Occipital lobe (tissue), 2 donors: ENCODE measurements around the gene SPHKAP. TPM values are rescaled to one million over a fixed set of nuclear protein-coding genes. Genes with fewer than 3 reads are reported as not detected.
"Not testable (repeated sequence)": the region's sequence is repeated elsewhere in the genome, so short reads cannot be mapped to it uniquely, and the experiment has no call there.

Experiments
- DNase-seq: peaks from one replicate; lab custom pipeline; 2025; lab: John Stamatoyannopoulos, UW
- total RNA-seq: library from RNA; depleted of rRNA; stranded (reverse); fragments of >200 nt; gene quantifications from one replicate; pipeline ENCODE4 v1.2.3, GENCODE V29; 2014

The SPHKAP gene, protein sequence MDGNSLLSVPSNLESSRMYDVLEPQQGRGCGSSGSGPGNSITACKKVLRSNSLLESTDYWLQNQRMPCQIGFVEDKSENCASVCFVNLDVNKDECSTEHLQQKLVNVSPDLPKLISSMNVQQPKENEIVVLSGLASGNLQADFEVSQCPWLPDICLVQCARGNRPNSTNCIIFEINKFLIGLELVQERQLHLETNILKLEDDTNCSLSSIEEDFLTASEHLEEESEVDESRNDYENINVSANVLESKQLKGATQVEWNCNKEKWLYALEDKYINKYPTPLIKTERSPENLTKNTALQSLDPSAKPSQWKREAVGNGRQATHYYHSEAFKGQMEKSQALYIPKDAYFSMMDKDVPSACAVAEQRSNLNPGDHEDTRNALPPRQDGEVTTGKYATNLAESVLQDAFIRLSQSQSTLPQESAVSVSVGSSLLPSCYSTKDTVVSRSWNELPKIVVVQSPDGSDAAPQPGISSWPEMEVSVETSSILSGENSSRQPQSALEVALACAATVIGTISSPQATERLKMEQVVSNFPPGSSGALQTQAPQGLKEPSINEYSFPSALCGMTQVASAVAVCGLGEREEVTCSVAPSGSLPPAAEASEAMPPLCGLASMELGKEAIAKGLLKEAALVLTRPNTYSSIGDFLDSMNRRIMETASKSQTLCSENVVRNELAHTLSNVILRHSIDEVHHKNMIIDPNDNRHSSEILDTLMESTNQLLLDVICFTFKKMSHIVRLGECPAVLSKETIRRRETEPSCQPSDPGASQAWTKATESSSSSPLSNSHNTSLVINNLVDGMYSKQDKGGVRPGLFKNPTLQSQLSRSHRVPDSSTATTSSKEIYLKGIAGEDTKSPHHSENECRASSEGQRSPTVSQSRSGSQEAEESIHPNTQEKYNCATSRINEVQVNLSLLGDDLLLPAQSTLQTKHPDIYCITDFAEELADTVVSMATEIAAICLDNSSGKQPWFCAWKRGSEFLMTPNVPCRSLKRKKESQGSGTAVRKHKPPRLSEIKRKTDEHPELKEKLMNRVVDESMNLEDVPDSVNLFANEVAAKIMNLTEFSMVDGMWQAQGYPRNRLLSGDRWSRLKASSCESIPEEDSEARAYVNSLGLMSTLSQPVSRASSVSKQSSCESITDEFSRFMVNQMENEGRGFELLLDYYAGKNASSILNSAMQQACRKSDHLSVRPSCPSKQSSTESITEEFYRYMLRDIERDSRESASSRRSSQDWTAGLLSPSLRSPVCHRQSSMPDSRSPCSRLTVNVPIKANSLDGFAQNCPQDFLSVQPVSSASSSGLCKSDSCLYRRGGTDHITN (N-terminal part only)
- total RNA-seq = 21.2 TPM

DNA sequence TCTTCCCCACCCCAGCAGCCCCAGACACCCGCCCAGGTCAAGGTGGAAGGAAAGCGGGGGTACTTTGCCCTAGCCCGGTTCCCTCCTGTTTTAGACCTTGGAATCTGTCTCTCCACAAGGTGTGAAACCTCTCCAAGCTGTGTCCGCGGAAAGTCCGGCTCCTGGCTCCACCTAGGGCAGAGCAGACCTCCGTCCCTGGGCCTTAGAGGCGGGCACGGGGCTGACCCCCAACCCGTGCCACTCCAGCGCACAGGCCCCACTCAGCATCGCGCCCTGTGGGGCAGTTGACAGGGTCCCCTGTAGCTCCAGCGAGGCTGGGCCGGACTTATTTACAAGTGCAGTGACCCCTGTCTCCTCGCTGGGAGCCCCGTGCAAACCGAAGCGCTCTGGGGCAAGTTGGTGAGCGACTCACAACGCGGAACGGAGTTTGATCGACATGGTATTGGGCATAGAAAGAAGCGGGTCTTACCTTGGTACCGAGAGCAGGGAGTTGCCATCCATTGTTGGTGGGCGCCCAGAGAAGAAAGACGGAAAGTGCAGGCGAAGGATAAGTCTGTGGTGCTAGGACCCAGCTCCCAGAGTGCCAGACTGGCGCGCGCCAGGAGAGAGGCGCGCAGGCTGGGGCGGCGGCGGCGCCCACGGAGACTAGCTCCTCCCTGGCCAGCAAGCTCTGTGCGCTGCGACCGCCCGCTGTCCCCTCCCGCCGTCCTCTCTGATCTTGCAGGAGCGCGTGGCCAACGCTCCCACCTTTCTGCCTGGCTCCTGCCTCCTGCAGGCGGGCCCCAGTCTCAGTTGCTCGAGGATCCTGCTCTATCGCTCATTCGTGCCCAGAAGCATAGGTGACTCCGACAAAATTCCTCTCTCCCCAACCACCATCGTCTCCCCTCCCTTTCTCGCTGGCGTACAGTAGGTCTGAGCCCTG is at the start of gene SPHKAP:
TSS of gene SPHKAP (minus strand) at position 590 of the 922 bp plus-strand sequence. CDS start at position 501, 89 bp downstream.
- DNase-seq = no peak

DNA sequence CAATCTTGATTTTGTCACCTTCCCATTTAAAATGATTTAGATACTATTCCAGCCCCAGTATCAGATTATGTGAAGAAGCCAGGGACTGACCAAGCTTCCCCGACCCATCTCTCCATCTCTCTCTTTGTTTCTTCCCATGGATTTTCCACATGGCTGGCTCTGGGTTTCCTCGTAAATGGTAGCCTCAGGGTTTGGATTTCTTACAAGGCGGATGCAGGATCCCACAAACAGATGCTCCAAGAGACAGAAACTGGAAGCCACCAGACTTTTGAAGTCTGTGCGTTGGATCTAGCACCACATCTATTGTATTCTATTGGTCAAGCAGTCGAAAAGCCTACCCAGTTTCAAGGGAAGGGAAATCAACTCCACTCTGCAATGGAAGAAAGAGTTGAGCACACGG is 46.0 kb upstream of the SPHKAP start:
- DNase-seq = no peak

DNA sequence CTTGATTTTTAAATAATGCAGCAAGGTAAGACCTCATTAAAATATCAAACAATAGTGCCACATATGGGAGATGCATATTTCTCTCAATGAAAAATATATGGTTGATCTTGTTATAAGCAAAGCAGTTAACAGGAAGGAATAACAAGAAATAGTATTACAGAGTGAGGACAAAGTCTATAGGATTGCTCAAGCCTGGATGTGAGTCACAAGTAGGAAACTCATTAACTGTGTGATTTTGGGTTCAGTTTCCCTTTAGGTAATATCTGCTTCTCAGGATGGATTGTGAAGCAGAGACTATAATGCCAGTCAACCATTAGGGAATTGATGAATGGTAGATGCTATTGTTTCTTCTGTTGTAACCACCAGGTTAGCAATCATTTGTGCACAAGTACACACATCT is 42.9 kb upstream of the SPHKAP start:
- no peak for DNase-seq

DNA sequence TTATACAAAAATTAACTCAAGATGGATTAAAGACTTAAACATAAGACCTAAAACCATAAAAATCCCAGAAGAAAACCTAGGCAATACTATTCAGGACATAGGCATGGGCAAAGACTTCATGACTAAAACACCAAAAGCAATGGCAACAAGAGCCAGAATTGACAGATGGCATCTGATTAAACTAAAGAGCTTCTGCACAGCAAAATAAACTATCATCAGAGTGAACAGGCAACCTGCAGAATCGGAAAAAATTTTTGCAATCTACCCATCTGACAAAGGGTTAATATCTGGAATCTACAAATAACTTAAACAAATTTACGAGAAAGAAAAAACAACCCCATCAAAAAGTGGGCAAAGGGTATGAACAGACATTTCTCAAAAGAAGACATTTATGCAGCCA is 37.1 kb upstream of the SPHKAP start:
- DNase-seq = not testable (repeated sequence)

DNA sequence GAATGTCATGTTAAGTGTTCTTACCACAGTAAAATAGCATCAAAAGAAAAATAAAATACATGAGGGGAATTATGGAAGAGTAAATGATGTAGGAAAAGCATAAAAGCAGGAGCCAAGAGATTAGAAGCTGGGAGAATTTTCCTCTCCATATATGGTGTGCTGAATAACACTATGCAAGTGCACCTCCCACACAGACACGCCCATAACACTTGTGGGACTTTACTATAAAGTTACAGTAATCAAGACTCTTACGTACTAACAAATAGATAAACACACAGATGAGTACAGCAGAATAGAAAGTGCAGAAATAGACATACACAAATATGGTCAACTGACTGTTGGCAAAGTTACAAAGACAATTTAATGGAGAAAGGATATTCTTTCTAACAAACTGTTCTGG is 16.0 kb upstream of the SPHKAP start:
- no peak for DNase-seq

DNA sequence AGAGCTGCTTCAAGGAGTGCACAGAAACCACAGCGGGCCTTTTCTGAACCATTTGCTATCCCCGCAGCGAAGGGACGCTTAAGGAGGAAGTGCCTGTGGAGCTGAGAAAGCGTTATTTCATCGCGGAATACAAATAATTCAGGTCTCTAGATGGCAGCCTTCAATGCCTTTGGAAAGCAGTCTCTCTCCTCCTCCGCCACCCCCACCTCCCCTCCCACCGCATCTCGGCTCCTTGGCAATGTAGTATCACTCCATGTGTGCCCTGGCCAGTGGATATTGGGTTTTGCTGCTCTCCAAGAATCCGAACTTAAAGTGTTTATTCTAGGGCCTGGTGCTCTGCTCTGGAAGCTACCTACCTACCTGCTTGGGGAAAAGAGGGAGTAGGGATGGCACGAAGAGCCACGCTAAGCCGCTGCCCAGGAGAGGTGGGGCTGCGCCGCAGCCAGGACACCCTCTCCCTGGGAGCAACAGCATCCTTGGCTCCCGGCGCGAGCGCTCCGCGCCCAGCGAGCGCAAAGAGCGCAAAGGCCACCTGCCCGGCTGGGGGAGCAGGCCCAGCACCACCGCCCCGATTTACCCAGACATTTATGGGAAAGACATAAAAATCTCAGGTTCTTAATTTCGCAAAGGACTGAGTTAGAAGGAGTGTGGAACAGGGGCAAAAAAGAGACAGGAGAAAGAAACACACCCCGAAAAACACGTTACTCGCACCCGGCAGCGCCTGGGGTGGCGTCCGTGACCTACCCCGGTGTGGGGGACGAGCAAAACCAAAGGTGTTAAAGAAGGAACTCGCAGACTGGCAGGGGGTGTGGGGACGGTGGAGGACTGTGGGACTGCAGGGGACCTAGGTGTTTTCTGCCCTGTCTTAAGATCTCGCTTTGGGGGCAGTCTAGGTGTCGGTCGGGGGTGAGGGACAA is 1.0 kb downstream of the SPHKAP start:
- DNase-seq = peak; percentile 10

DNA sequence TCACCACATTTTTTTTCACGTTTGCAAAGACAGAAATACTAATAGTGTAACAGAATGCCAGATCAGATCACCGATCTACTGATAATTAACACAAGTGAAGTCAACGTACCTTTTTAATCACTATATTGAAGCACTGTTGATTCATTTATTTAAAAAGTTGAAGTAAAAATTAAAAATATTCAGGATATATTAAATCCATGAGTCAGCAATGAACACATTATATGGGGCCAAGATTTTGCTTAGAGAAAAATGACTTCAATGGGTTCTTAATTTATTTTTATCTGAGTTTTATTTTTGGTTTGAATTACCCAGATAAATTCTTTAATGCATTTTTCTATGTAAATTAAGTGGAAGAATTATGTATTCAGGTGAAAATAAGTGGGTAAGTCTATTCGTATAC is 14.2 kb downstream of the SPHKAP start:
- no peak for DNase-seq

DNA sequence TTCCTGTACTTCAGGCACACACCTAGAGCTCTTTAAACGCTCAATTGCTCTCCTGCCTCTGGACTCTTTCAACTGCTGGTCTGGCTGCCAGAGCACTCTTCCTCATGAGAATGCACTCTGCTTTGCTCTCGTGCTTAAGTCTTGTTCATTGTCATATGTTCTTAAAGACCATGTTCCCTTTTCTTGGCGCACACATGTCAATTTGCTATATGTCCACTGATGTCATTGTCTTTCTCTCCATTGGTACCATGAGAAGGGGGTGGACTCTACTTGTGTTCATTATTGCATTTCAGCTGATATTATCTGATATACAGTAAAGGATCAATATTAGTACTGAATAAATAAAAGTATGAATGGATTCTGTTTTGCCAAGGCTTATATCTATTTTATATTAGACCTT is 16.8 kb downstream of the SPHKAP start:
- no peak for DNase-seq

DNA sequence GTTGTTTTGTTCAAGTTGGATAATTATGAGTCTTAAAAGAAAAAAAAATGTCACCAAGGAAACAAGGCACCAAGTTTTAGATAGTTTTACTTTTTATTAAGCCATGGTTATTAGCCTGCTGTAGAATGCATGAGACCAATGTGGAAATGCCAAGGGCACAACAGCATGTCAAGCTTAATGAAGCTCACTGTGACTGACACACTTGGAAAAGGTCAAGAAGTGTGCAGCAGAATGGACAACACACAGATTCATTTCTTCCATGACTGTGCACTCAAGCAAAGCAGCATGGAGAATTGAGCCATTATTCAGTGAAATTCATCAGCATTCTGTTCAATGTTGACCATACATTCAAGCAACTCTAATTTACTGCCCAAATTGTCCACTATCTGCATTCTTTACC is 23.6 kb downstream of the SPHKAP start:
- no peak for DNase-seq

DNA sequence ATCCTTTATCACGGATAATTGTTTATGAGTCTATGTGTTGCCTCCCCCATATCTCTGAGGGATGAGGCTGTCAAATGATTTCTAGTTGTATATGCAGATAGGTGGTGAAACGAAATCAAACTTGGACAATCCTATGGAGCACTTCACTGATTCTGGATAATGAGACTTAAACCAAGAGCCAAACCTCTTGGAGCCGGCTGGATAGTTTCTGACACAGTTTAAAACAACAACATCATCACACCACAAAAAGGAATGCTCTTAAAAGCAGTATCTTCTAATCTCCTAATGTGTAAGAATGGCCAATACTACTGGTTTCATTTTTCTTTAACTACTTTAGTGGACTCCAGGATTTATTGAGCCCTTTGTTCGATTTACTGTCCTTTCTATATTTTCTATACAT is 36.5 kb downstream of the SPHKAP start:
- DNase-seq = no peak

DNA sequence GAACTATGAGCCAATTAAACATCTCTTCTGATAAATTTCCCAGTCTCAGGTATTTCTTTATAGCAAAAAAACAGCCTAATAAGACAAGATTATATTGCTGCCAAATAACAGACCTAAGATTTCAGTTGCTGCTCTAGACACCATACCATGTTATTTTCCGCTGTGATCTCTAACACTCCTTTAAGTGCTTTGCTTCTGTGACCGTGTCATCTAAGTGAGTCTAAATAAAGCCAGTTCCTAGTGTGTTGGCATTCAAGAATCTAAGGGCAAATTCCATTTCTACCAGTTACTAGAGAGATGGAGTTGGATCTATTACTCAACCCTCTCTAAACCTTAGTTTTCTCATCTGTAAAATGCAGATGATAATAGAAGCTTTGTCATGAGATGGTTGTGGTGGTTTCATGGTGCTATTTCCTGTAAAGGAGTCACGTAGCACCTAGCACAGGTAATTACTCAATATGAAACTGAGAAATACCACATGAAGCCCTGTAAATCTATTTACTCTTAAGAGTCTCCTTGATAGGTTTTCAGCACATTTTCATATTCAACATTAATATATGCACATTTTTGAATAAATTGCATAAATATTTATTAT is 40.5 kb downstream of the SPHKAP start:
- no peak for DNase-seq

DNA sequence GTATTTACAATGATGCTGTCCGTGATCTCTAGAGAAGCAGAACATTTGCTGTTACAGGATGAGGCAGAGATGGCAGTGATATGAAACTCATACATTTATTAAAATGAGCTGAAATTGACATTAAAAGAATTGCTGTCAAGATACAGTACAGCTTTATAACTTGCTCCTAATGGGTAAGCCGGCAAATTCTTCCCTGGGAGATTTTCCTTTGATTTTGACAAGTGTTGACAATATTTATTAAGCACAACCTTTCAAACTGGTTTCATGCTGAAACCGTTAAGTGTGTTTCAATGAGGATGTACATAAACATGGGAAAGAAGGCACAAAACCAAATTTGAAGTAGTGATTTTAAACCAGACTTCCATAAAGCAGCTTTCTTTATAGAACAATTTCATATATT is 45.5 kb downstream of the SPHKAP start:
- no peak for DNase-seq

DNA sequence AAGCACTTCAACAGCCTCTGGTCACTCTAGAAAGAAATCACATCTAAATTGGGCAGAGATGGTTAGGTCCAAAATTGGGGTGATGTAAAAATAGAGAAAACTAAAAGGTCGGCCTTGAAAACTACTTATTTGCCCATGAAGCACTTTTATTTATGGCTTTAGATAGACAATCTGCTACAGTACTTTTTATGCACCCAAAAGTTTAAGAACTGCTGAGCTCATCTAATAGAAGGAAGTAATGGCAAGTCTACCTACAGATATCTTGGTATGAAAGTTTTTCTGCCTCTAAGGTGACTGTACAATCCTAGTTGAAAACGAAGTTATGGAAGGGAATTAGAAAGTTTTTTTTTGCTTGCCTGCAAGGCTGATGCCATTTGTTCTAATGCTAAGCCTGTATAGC is 46.2 kb downstream of the SPHKAP start:
- no peak for DNase-seq

DNA sequence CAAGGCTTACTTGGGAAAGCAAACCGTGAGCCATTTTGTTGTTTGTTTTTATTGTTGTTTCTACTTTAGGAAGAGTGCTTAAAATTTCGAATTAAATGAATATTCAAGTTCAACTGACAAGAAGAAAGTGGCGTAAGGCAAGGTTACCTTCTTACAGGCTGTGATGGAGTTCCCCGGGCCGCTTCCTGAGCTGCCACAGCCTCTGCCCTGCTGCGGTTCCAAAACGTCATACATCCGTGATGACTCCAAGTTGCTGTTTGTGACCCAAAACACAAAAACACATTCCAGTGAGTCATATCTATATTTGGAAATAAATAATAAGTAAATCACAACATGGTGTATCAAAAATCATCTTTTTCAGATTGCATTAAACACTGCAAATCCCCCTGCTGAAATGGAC is 49.7 kb downstream of the SPHKAP start:
- no peak for DNase-seq

DNA sequence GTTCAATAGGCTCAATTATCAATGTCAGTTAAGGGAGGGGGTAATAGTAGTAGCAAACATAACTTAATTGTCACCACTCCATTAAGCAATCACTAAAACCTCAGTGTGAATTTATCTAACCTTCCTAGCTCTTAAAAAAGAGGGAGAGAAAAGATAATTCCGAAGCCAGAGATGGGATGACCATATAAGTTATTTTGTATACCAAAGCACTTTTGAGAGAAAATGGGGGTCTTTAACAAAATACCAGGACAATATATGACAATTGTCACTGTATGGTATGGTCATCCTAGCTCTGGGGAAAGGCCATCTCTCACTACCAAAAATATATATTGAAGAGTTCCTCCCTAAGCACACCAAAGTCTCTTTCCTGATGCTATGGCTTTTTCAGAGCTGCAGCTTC is 55.1 kb downstream of the SPHKAP start:
- no peak for DNase-seq

DNA sequence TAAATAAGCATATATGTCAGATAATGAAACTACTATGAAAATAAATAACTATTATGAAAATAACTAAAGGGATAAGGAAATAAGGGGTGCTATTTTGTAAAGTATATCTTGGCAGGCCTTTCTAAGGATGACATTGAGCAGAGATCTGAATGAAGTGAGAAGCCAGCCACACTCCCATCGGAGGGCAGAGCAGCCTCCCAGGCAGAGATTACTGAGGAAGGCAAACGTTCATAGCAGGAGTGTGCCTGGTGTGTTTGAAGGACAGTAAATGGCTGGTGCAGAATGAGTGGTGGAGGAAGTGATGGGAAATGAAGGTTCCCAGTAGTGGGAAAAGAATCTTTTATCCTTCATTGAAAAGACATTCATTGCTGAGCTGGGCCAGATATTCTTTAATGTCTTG is 62.5 kb downstream of the SPHKAP start:
- DNase-seq = no peak

DNA sequence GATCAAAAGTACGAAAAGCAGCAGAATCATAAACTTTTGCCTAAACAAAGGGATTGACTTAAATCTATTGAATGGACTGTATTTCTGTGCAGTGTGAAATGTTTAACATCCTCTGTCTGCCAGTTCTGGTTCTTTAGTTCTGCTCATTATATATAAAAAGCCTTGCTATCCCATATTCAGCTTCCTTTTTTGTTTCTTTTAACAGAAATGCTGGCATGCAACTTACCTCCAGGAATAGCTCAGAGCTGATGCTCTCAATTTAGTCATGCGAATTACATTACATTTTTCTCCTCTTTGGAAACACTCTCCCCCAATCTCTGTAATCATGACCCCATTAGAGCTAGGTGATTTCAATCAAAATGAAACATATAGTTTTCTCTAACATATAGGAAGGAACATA is 73.6 kb downstream of the SPHKAP start:
- DNase-seq = no peak

DNA sequence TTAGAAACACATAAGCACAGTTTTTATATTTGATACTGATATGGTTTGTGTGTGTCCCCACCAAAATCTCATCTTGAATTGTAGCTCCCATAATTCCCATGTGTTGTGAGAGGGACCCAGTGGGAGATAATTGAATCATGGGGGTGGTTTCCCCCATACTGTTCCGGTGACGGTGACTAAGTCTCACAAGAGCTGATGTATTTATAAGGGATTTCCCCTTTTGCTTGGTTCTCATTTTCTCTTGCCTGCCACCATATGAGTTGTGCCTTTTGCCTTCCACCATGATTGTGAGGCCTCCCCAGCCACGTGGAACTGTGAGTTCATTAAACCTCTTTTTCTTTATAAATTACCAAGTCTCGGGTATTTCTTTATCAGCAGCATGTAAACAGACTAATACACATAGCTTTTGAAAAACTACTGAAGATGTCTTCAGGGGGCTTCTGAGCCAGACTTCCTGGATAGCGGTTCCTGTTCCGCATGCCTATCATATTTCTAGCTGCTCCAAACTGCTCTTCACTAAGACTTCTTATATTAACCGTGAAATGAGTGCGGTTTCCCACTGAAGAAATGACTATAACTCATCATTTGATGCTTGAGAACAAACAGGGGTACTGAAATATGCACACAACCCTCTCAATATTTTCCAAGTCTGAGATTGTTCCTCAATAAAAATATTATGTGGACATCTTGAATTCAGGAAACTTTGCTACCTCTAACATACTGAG is 75.8 kb downstream of the SPHKAP start:
- DNase-seq = no peak

DNA sequence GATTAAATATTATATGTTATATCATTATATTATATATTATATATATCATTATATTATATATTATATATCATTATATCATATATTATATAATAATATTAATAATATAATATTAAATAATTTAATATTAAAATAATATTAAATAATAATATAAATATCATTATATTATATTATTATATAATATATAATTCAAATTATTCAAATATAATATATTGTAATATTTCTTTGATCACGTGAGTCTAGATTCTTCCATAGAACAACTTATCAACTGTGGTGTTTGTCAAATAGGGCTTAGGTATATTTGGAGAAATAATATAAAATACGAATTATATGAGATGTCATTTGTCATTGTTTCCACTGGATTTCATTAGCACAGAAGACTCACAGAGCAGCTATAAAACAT is 77.3 kb downstream of the SPHKAP start:
- DNase-seq = no peak
